Measurements from ENCODE around the gene PTTG2.
A peak's percentile ranks its signal among the peaks of the same experiment; 100 is the strongest.
"Not testable (repeated sequence)": the region's sequence is repeated elsewhere in the genome, so short reads cannot be mapped to it uniquely, and the experiment has no call there.

PTTG2 gene
- 0.12 to 1.1 (median 0.59) reads per million in 4 donors for total RNA-seq

- no peak for DNase-seq
Measured at GRCh38 chr4:37960098-37960497, at the start of gene PTTG2. TSS of gene PTTG2 (plus strand) at chr4:37960398. CDS start at chr4:37960435, 37 bp downstream.

- DNase-seq: no peak
Measured at GRCh38 chr4:37914539-37914938, 45.7 kb upstream of the PTTG2 start.

DNA sequence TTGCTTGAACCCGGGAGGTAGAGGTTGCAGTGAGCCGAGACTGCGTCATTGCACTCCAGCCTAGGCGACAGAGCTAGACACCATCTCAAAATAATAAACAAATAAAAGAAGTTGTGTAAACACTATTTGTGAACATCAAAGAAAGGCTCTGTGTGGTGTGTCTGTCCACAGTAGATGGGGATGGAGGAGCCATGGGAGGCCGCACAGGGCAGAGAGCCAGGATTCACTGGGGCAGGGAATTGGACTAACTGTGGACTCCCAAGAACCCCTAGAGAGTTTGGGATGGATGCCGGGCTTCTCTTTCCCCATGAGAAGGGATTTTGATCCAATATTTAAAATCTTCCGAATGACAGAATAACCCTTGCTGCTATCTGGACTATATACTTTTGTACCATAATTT, 42.8 kb upstream of the PTTG2 start:
- DNase-seq: no peak

DNA sequence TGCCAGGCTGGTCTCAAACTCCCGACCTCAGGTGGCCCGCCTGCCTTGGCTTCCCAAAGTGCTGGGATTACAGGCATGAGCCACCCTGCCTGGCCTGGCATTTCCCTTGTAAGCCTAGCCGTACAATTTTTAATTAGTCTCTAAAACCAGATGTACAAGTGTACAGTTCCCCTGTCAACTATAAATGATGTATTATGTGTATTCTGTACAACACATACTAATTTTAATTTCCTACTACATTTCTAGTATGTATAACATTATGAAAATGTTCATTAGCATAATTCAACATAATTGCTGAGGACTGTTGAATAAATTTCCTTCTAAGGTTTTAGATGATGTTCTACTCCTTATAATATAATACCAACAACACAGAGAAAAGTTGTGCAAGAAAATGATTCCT, 41.5 kb upstream of the PTTG2 start:
- DNase-seq: no peak

GRCh38 chr4:37922328-37922727, 37.9 kb upstream of the PTTG2 start:
- no peak for DNase-seq

- not testable (repeated sequence) for DNase-seq
Measured at GRCh38 chr4:37923089-37923488, 37.1 kb upstream of the PTTG2 start.

GRCh38 chr4:37924946-37925345, 35.3 kb upstream of the PTTG2 start:
- DNase-seq: no peak

GRCh38 chr4:37927434-37927833, 32.8 kb upstream of the PTTG2 start:
- DNase-seq: no peak

GRCh38 chr4:37928426-37929416, 31.5 kb upstream of the PTTG2 start:
- peak in 1 of 5 donors; percentile 50 for DNase-seq

DNA sequence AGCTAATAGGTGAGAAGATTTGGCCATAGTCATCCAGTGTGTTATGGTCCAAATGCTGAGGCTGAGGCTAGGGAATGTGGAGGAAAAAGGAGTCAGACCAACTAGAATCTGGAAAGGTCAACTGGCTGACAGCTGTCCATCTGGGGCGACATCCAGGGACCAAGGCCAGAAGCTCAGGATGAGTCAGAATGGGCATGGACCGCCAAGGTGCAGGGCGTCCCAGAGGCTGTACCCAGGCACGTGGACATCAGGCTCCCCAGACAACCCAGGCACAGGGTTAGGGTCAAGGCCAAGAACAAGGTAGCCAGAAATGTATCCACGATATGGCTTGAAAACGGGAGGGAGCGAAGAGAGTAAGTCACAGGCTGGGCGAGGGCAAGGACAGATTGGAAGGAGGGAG, 26.1 kb upstream of the PTTG2 start:
- no peak for DNase-seq

DNA sequence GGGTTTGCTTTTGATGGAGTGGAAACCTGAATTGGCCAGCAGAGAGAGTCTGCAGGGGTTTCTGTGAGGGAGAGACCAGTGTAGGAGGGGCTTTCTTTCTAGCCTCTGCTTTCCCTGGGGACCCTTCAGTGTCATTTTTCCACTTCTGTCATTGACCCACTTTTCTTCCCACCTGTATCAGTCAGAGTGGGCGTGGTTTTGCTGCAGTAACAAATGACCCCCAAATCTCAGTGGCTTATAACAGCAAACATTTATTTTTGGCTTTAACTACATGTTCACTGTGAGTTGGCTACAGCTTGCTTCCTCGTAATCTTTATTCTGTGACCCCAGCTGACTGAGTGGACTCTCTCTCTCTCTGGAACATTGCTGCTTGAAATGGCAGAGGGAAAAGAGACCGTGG, 25.6 kb upstream of the PTTG2 start:
- no peak for DNase-seq

GRCh38 chr4:37935026-37935425, 25.2 kb upstream of the PTTG2 start:
- DNase-seq: no peak

GRCh38 chr4:37936889-37937498, 23.2 kb upstream of the PTTG2 start:
- no peak for DNase-seq

DNA sequence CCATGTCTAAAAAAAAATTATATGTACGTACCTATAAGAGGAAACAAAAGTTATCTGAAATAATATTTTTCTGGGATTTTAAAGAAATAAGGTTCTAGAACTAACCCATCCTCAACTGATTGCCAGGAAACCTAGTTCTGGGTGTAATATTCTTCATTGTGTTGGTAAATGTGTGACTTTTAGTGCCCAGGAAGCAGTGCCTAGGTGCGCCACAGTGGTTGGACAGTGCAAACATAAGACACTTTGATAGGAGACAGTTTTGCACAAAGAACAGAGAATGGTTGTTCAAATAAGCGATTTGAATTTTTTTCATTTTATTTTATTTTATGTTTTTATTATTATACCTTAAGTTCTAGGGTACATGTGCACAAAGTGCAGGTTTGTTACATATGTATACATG, 22.0 kb upstream of the PTTG2 start:
- DNase-seq: no peak

DNA sequence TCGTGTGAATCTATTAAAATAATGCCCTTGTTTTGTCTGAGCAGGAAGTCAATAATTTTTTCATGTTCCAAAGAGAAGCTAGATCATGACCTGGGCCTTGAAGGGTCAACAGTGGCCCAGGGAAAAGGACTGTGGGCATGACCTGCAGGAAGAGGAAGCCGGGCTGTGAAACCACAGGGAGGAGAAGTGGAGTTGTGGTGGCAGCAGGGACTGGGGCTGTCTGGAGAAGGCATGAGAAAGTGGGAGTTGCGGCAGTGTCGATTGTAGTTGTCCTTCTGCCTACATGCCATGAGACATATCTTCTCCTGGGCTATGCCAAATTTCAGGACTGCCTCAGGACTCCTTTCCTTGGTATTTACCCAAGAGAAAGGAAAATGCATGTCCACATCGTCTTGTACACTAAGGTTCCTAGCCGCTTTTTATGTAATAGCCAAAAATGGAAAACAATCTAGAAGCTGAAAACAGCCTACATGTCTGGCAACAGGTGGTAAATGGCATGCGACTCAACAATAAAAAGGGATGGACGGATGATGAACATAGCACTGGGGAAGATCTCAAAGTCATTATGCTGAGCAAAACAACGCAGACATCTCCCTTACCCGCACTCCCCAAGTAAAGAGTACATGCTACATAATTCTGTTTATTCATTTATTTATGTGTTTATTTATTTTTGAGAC, 13.6 kb upstream of the PTTG2 start:
- no peak for DNase-seq

- no peak for DNase-seq
Measured at GRCh38 chr4:37948542-37948941, 11.7 kb upstream of the PTTG2 start.

GRCh38 chr4:37949636-37950426, 10.4 kb upstream of the PTTG2 start:
- no peak for DNase-seq

- no peak for DNase-seq
Measured at GRCh38 chr4:37951461-37952352, 8.5 kb upstream of the PTTG2 start.

DNA sequence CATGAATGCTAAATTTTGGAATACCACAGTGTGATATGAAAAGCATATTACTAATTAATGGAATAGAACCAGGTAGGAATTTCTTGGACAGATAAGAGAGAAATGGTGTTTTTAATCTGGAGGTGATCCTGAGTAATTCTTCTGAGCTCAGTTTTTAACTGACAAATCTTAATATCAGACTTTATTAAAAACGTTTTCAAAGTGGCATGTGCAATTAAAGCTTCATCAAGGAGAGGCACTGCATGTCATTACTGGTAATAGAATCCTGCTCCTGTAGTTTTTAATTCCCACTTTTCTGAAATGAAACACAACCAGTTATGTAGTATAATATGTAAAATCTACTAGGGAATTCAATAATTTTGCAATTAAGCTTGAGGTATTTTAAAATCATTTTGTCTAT, 7.0 kb upstream of the PTTG2 start:
- no peak for DNase-seq

- DNase-seq: no peak
Measured at GRCh38 chr4:37953620-37954293, 6.4 kb upstream of the PTTG2 start.

GRCh38 chr4:37956941-37957340, 3.3 kb upstream of the PTTG2 start:
- no peak for DNase-seq

All from T-helper 1 cell (primary cell).